ENCODE results near the gene C5orf46.

DNA sequence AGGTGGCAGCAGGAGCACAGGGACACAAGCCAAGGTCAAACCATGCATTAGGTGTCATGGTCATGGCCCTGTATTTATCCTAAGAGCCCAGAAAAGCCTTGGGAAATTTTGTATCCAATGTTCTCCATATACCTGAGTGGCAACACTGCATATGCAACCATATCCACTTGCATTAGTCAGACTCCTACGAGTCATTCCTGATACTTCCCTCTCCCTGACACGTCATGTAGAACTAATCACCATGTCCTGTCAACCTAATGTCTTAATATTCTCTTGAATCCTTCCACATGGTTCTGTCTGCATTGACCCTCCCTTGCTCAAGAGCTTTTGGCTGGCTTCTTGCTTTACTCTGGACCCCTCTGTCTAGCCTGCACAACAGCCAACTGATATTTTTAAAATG is 18.4 kb downstream of the C5orf46 start:
- TF ChIP-seq, protein P1, sequence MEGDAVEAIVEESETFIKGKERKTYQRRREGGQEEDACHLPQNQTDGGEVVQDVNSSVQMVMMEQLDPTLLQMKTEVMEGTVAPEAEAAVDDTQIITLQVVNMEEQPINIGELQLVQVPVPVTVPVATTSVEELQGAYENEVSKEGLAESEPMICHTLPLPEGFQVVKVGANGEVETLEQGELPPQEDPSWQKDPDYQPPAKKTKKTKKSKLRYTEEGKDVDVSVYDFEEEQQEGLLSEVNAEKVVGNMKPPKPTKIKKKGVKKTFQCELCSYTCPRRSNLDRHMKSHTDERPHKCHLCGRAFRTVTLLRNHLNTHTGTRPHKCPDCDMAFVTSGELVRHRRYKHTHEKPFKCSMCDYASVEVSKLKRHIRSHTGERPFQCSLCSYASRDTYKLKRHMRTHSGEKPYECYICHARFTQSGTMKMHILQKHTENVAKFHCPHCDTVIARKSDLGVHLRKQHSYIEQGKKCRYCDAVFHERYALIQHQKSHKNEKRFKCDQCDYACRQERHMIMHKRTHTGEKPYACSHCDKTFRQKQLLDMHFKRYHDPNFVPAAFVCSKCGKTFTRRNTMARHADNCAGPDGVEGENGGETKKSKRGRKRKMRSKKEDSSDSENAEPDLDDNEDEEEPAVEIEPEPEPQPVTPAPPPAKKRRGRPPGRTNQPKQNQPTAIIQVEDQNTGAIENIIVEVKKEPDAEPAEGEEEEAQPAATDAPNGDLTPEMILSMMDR (IDR thresholded peaks at IDR 0.05): no peak
- TF ChIP-seq POLR2AphosphoS5 (IDR thresholded peaks at IDR 0.05) (no peak), POLR2A (IDR thresholded peaks at IDR 0.05) (no peak), EP300 (IDR thresholded peaks at IDR 0.05) (no peak)

All from suprapubic skin (tissue), 4 donors.